Calu3 (cell line): Measurements from ENCODE around the gene CKMT1A. TPM values are rescaled to one million over a fixed set of nuclear protein-coding genes. Genes with fewer than 3 reads are reported as not detected.

Experiments
- BruUV-seq: library from RNA; stranded (reverse); fragments of 400-500 nt; replicated peaks from 2 replicates; lab custom pipeline; 2021; lab: Mats Ljungman, UMichigan
- CTCF ChIA-PET: fragments of 300-600 bp; sonication (Branson Sonifier 250); formaldehyde crosslinking; loops from one replicate; lab custom pipeline; 2022; ENCODE audit warnings: antibody characterized with exemption; lab: Charles Lee
- DNase-seq: peaks from one replicate; pipeline ENCODE4 v3.0.0; 2022
- H3K27ac Mint-ChIP-seq: one replicate; pipeline ENCODE4 v1.8.0; 2022; ENCODE audit warnings: mixed read lengths; ENCODE audit not compliant: unreplicated experiment
- H3K27me3 Mint-ChIP-seq: one replicate; pipeline ENCODE4 v1.8.0; 2022; ENCODE audit warnings: mixed read lengths; ENCODE audit not compliant: unreplicated experiment
- H3K36me3 Mint-ChIP-seq: one replicate; pipeline ENCODE4 v1.8.0; 2022; ENCODE audit warnings: mild to moderate bottlenecking, moderate library complexity, mixed read lengths; ENCODE audit not compliant: insufficient read depth, unreplicated experiment
- H3K4me1 Mint-ChIP-seq: one replicate; pipeline ENCODE4 v1.8.0; 2022; ENCODE audit warnings: mild to moderate bottlenecking, low read depth, mixed read lengths; ENCODE audit not compliant: unreplicated experiment
- H3K4me3 Mint-ChIP-seq: one replicate; pipeline ENCODE4 v1.8.0; 2022; ENCODE audit warnings: mild to moderate bottlenecking, low read depth, moderate library complexity, mixed read lengths; ENCODE audit not compliant: unreplicated experiment
- H3K9me3 Mint-ChIP-seq: one replicate; pipeline ENCODE4 v1.8.0; 2022; ENCODE audit warnings: low read depth, mixed read lengths; ENCODE audit not compliant: unreplicated experiment
- intact Hi-C: fragments of 100-400 bp; cut with micrococcal nuclease; formaldehyde crosslinking; loops from one replicate; pipeline ENCODE4 v1.10.0; 2022; ENCODE audit not compliant: unreplicated experiment
- total RNA-seq: library from RNA; stranded (reverse); gene quantifications from 2 replicates; pipeline ENCODE4 v1.2.3, GENCODE V29; 2022
- TF ChIP-seq, protein P1 (sequence below): fragments of 200-600 bp; IDR thresholded peaks from one replicate; pipeline ENCODE4 v1.8.0; 2022; ENCODE audit warnings: antibody characterized with exemption; ENCODE audit not compliant: unreplicated experiment

The CKMT1A gene
- total RNA-seq, 1 experiment from 2014 or later: 1.2 TPM

DNA sequence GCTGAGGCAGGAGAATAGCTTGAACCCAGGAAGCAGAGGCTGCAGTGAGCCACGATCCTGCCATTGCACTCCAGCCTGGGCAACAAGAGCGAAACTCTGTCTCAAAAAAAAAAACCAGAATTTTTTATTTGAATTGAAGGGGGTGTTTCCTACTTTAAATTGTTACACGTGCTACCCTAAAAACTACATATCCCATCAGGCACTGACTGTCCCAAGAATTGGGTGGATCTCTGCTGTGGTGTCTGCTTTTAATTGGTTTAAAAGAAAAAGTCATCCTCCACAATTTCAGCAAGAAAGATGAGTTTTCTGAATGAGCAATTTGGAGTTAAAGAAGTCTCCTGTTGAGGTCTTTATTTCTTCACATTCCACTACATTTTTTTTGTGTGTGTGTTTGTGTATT is 54.7 kb downstream of the CKMT1A start:
- no peak overlapping the region for H3K27ac Mint-ChIP-seq
- no peak for DNase-seq
- H3K4me1 Mint-ChIP-seq: peaks cover 18% of the 10 kb centered on the region
- H3K27me3 Mint-ChIP-seq: no peaks in the 10 kb centered on the region
- TF ChIP-seq, protein P1, sequence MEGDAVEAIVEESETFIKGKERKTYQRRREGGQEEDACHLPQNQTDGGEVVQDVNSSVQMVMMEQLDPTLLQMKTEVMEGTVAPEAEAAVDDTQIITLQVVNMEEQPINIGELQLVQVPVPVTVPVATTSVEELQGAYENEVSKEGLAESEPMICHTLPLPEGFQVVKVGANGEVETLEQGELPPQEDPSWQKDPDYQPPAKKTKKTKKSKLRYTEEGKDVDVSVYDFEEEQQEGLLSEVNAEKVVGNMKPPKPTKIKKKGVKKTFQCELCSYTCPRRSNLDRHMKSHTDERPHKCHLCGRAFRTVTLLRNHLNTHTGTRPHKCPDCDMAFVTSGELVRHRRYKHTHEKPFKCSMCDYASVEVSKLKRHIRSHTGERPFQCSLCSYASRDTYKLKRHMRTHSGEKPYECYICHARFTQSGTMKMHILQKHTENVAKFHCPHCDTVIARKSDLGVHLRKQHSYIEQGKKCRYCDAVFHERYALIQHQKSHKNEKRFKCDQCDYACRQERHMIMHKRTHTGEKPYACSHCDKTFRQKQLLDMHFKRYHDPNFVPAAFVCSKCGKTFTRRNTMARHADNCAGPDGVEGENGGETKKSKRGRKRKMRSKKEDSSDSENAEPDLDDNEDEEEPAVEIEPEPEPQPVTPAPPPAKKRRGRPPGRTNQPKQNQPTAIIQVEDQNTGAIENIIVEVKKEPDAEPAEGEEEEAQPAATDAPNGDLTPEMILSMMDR: no peak
- BruUV-seq: no TSS peak
- H3K9me3 Mint-ChIP-seq: no peaks in the 10 kb centered on the region
- intact Hi-C loops: loop anchor here (2.0 kb wide), 1 partner anchor 20 kb away; no protein-coding TSS in a partner anchor
- H3K4me3 Mint-ChIP-seq: peak overlapping the region; percentile 84
- CTCF ChIA-PET: no interaction called here
- peaks cover 46% of the 10 kb centered on the region for H3K36me3 Mint-ChIP-seq

Other genes starting within 250 kb of the CKMT1A start
- 36.2 and 39.9 TPM in 2 replicates for gene TP53BP1, start 200.7 kb upstream of the CKMT1A start, total RNA-seq
- 0.05 and 0.27 TPM in 2 replicates for gene MAP1A, start 176.3 kb upstream of the CKMT1A start, total RNA-seq
- 28.1 and 29.4 TPM in 2 replicates for gene PPIP5K1, start 103.7 kb upstream of the CKMT1A start, total RNA-seq
- 2.0 and 5.4 TPM in 2 replicates for gene CKMT1B, start 99.8 kb upstream of the CKMT1A start, total RNA-seq
- gene STRC, start 75.1 kb upstream of the CKMT1A start, total RNA-seq: 0.57 and 1.1 TPM in 2 replicates
- 2.1 and 4.0 TPM in 2 replicates for gene CATSPER2, start 45.0 kb upstream of the CKMT1A start, total RNA-seq
- 409 and 431 TPM in 2 replicates for gene PDIA3, start 52.6 kb downstream of the CKMT1A start, total RNA-seq
- 1.3 and 2.0 TPM in 2 replicates for gene ELL3, start 83.1 kb downstream of the CKMT1A start, total RNA-seq
- gene SERF2, start 98.5 kb downstream of the CKMT1A start, total RNA-seq: 331 and 358 TPM in 2 replicates
- 0.33 TPM in 1 of 2 replicates, not detected in the other for gene SERINC4, start 106.4 kb downstream of the CKMT1A start, total RNA-seq
- 15.8 and 17.4 TPM in 2 replicates for gene HYPK, start 106.7 kb downstream of the CKMT1A start, total RNA-seq
- gene MFAP1, start 130.8 kb downstream of the CKMT1A start, total RNA-seq: 15.8 and 16.4 TPM in 2 replicates
- 7.8 and 11.5 TPM in 2 replicates for gene WDR76, start 133.1 kb downstream of the CKMT1A start, total RNA-seq